HG03342 (cell line): ENCODE results near the gene SDHB.

Source experiments
- ATAC-seq: cut with Tn5 transposase; IDR thresholded peaks from one replicate; pipeline ENCODE4 v1.9.1; 2021; ENCODE audit warnings: mild to moderate bottlenecking, moderate library complexity; ENCODE audit not compliant: unreplicated experiment

SDHB gene

GRCh38 chr1:17013491-17014320 is 40.1 kb downstream of the SDHB start:
- no peak for ATAC-seq

- no peak for ATAC-seq
Observed at GRCh38 chr1:17012775-17013490, 40.9 kb downstream of the SDHB start.

GRCh38 chr1:17011439-17012307 is 42.2 kb downstream of the SDHB start, which contains the start of gene ATP13A2:
TSS of gene ATP13A2 (minus strand) at chr1:17011928. CDS start at chr1:17011738, 190 bp downstream.
- ATAC-seq: peak; percentile 84

GRCh38 chr1:17011092-17011438 is 42.8 kb downstream of the SDHB start:
- no peak for ATAC-seq

- ATAC-seq: no peak
Observed at GRCh38 chr1:17009706-17010105, 44.1 kb downstream of the SDHB start.

GRCh38 chr1:17008208-17008855 is 45.5 kb downstream of the SDHB start:
- ATAC-seq: no peak

- ATAC-seq: no peak
Observed at GRCh38 chr1:17007121-17007520, 46.7 kb downstream of the SDHB start.

GRCh38 chr1:17005365-17005740 is 48.5 kb downstream of the SDHB start:
- no peak for ATAC-seq

GRCh38 chr1:17004466-17005364 is 49.1 kb downstream of the SDHB start:
- no peak for ATAC-seq

- ATAC-seq: no peak
Observed at GRCh38 chr1:17002524-17002902, 51.3 kb downstream of the SDHB start.

GRCh38 chr1:17001760-17002523 is 51.9 kb downstream of the SDHB start:
- no peak for ATAC-seq

GRCh38 chr1:16999863-17000262 is 54.0 kb downstream of the SDHB start:
- ATAC-seq: no peak

GRCh38 chr1:16998589-16998988 is 55.2 kb downstream of the SDHB start:
- ATAC-seq: no peak

- no peak for ATAC-seq
Observed at GRCh38 chr1:16996845-16997244, 57.0 kb downstream of the SDHB start.

- no peak for ATAC-seq
Observed at GRCh38 chr1:16993521-16994038, 60.3 kb downstream of the SDHB start.

GRCh38 chr1:16992675-16993074 is 61.2 kb downstream of the SDHB start:
- no peak for ATAC-seq

- no peak for ATAC-seq
Observed at GRCh38 chr1:16992102-16992501, 61.7 kb downstream of the SDHB start.

GRCh38 chr1:16991571-16991970 is 62.3 kb downstream of the SDHB start:
- no peak for ATAC-seq
